Sigmoid colon (tissue), 4 donors: ENCODE results near the gene RCL1.

Source experiments
- POLR2AphosphoS5 ChIP-seq, 4 donors: sonication (generic); formaldehyde crosslinking; IDR thresholded peaks; one replicate each; pipeline ENCODE4 v1.6.1; 2017; ENCODE audit warnings: antibody characterized with exemption in 4 of 4
- TF ChIP-seq, protein P1 (sequence below), 4 experiments: fragments of 450-650 bp in 3 of 4; fragments of 200-600 bp in 1 of 4; IDR thresholded peaks; one replicate each; pipeline ENCODE4 v1.5.1; 2016 to 2019; ENCODE audit warnings: antibody characterized with exemption in 4 of 4, mild to moderate bottlenecking in 3 of 4, moderate library complexity in 2 of 4

DNA sequence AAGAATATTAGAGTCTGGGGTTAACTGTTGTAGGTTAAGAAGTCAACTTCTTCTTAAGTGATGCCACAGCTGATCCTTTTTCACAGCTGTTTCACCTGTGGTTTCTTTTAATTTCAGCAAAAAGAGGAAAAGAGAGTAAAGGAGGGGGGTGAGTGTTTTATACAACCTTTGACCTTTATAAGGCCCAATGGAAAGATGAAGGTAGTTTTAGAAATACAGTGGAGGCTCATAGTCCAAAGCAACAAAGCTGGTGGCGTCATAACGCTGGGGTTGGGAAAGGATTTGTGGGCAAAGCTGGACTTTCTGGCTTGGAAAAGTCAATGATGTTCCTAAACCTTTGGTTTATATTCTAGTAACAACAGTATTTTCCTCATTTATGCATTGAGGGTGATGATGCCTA, 49.5 kb downstream of the RCL1 start:
- TF ChIP-seq, protein P1, sequence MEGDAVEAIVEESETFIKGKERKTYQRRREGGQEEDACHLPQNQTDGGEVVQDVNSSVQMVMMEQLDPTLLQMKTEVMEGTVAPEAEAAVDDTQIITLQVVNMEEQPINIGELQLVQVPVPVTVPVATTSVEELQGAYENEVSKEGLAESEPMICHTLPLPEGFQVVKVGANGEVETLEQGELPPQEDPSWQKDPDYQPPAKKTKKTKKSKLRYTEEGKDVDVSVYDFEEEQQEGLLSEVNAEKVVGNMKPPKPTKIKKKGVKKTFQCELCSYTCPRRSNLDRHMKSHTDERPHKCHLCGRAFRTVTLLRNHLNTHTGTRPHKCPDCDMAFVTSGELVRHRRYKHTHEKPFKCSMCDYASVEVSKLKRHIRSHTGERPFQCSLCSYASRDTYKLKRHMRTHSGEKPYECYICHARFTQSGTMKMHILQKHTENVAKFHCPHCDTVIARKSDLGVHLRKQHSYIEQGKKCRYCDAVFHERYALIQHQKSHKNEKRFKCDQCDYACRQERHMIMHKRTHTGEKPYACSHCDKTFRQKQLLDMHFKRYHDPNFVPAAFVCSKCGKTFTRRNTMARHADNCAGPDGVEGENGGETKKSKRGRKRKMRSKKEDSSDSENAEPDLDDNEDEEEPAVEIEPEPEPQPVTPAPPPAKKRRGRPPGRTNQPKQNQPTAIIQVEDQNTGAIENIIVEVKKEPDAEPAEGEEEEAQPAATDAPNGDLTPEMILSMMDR (IDR thresholded peaks at IDR 0.05) = no peak
- TF ChIP-seq POLR2AphosphoS5 (IDR thresholded peaks at IDR 0.05) = no peak
